H4 (cell line): Measurements from ENCODE around the gene TUT1. TPM values are rescaled to one million over a fixed set of nuclear protein-coding genes. Genes with fewer than 3 reads are reported as not detected.
"Not testable (repeated sequence)": the region's sequence is repeated elsewhere in the genome, so short reads cannot be mapped to it uniquely, and the experiment has no call there.

Experiments used
- DNase-seq: peaks from one replicate; pipeline ENCODE4 v3.0.0-alpha.2; 2015; ENCODE audit warnings: low spot score
- total RNA-seq: library from RNA; depleted of rRNA; stranded (reverse); fragments of >200 nt; shearing (Covaris generic); gene quantifications from 2 replicates; pipeline ENCODE4 v1.2.3, GENCODE V29; 2014

TUT1 gene
- total RNA-seq, 1 experiment from 2014 or later, result 2.3 TPM

DNA sequence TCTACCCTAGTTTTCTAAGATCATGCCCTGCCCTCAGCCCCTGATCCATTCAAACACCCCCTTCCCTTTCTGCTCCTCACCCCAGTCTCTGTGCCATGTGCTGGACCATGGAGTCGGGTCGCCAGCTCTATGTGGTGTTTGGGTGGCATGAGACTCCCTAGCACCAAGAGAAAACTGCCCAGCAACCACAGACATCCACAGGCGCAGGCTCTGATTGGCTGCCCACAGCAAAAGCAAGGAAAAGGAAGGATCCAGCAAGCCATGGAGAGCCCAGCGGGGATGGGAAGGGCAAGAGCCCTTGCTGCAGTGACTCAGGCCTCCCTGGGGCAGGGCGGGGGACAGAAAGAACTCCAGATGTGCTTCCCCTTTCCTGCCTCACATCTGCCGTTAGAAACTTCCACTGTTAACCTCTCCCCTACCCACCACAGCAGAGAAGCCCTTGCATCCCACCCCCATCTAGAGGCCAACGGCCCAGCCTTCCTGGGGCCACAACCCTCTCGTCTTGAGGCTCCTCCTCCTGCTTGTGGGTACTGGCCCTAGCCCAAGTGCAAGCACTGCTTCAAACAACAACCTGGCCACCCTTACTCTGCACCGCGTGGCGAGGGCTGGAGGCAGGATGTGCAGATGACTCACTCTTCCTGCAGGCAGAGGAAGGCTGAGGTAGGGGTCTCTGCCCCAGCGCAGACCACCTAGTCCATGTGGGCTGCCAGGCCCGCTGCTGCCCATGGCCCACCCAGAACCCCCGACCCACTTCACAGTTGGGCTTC, 35.0 kb downstream of the TUT1 start:
- DNase-seq, result peak; percentile 98

DNA sequence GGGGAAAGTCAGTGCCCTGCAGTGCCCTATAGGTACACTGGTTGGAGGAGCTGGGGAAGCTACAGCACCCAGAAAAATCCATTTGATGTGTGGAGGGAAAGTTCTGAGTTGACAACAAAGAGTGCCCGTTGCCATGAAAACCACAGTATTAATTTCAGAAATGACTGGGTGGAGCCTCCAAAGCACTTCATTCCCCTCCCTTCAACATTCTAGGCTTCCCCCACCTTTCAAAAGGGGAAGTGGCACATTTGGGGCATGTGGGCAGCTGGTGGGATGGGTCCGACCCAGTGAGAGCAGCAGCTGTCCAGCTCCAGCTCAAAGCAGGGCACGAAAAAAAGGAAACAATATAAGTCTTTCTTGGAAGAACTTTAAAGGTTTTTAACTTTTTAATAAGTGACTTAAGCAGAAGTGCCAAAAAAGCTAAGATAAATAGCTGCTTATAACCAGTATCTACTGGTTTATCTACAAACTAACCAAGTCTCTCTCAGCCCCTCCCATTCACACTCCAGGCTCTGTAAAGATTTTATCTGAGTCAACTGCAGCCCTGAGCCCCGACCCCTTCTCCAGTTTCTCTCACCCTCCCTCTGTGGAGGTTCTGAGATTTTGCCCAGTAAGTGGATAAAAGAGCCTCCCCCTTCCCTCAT, 35.7 kb downstream of the TUT1 start:
- no peak for DNase-seq

DNA sequence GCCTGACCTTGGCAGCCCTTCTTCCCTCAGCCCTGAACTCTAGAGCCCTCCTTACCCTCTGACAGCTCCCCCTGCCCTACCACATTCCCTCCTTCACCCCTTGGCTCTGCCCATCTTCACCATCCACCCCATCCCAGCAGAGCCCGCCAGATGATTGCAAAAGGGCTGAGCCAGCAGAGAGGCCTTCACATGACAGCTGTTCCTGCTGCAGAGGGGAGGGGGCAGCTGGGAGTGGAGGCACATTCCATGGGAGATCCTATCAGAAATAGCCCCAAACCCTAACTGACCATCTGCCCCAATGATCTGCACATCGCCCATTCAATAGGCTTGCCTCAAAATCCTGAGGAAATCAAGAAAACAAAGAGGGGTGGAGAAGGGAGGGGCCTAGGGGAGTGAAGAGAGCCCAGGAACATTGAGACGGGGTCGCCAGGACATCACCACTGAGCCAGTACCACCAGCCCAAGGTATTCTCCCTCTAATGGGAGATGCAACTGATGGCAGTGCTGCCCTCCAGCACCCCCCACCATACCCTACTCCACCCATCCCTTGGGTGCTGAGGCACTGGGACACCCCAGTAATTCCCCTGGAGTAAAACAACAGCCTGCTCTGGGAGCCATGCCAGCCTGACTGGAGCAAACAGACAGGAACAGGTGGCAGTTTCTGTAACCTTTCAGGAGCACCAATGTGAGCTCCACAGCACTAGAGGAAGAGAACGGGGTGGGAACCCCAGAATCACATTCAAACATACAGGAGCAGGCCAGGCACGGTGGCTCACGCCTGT, 36.7 kb downstream of the TUT1 start:
- no peak for DNase-seq

DNA sequence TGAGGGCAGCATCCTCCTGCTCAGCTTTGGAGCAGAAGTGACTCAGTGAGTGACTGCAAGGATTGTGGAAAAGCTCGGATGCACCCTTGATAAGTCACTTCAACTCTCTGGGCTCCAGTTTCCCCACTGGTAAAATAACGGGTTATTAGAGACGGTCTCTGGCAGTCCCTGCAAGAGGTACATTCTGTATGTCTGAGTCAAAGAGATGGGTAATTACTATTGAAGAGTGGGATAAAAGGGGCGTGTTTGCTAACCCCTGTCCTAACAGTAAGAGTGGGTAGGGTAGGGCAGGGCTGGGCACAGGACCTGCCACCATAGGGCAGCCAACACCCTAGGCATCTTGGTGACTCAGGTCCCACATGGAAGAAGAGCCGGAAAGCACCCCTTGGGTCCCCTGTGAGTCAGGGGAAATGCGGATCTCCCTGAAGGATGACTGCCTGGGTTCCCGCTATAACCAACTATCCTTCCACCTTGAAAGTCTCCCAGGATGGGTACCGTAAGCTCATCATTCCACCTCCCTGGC, 37.4 kb downstream of the TUT1 start:
- no peak for DNase-seq

GRCh38 chr11:62553080-62553838, 38.1 kb downstream of the TUT1 start:
- peak; percentile 96 for DNase-seq

- DNase-seq, result no peak
These were observed 38.7 kb downstream of the TUT1 start for GRCh38 chr11:62552485-62553079.

GRCh38 chr11:62550478-62550877, 40.8 kb downstream of the TUT1 start:
- not testable (repeated sequence) for DNase-seq

- DNase-seq, result no peak
These were observed 42.6 kb downstream of the TUT1 start for GRCh38 chr11:62548545-62549335.

DNA sequence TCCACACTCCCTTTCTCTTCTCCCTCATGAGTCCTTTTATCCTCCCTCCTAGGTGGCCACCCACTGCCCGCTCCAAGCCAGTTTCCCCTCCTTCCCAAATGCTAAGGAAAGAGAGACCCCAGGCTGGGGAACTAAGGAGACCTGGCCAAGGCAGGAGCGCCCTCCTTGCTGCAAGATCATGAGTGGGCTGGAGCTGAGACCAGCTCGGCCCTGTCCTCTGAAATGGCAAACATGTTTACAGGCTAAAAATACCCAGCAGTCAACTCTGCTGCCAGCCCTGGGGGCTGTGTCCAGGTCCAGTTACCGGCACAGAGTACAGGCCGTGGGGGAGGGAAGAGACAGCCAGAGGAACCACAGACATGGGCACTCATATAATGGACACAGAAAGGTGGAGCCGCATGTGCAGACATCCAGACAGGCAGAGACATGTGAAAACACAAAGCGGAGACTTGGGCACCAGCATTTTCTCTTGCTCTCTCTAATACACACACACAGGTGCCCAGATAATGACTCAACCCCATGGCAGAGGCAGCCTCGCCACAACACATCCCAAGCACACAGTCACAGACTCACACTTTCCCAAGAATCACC, 43.5 kb downstream of the TUT1 start:
- no peak for DNase-seq

- no peak for DNase-seq
These were observed 44.2 kb downstream of the TUT1 start for GRCh38 chr11:62546929-62547625.

GRCh38 chr11:62546244-62546928, 44.9 kb downstream of the TUT1 start, which contains the start of gene AHNAK:
Gene AHNAK, minus strand, starts transcription at chr11:62546806. Its CDS starts 10,708 bp downstream, at chr11:62536098.
- no peak for DNase-seq

DNA sequence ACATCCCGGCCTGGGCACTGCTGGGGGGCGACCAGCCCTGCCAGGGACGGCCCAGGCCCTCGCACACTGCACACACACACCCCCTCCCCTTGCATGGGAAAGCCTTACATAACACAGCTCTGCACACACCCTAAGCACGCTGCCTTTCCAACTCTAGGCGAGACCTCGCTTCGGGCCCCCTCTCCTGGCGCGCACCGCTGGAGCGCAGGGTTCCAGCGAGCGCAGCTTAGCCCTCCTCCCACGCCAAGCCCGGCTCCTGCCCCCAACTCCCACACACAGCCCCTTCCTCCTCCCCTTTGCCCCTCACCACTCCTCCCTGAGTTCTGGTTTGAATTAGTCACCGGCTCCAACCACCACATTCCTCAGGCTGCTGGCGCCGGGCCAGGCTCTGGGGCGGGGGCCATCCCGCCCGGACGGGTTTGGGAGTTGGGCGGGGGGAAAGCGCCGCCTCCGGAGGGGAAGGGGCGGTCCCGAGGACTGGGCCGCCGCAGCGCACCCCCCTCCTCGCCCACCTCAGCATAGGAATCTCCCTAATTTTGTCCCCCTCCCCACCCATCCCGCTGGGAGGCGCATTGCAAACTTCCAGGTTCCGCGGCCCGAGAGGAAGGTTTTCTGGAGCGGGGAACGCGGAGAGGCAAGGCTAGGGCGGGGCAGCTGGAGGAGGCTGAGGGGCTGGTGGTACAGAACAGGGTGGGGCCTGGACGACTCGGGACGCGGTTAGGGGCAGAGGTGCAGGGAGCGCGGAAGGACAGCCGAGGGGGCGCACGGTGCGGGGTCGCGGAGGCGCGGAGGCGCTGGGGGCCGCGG, 45.7 kb downstream of the TUT1 start:
- DNase-seq, result peak; percentile 93

GRCh38 chr11:62544581-62545436, 46.5 kb downstream of the TUT1 start:
- no peak for DNase-seq

GRCh38 chr11:62543680-62544444, 47.5 kb downstream of the TUT1 start:
- no peak for DNase-seq

DNA sequence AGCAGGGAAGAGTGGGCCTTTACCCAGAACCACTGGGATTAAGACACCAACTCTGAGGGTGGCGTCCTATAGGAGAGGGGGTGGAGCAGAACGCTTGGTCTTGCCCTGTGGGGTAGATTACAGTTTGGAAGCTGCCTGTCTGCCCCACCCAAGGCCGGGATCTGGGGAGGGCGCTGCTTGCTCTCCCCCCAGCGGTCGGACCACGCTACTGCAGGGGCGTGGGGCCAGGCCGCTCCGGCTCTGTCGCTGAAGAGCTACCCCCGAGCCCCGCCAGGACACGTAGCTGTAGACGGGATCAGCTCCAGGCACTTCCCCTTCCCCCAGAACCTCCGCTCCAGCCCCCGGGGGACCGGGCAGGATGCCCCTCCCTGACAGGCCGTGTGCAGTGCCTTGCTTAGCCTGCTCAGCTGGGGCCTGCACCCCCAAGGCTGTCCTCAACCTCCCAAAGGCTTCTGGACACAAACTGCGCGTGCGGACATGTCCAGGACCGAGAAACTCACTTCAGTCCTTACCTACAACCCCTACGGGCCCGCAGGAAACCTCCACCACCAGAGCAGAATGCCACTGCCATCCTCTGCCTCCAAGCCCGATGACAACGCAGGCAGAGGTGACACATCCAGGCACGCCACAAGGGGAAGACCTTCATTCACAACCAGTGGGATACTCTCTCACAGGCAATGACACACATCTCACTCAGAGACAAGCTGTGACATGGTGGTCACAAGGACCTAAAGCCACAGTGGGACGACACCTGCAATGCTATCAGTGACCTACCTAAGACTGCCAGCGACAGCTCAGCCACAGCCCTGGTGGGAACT, 48.4 kb downstream of the TUT1 start:
- peak; percentile 65 for DNase-seq
